Measurements from ENCODE around the gene HS6ST1. TPM values are rescaled to one million over a fixed set of nuclear protein-coding genes. Genes with fewer than 3 reads are reported as not detected.

Gene HS6ST1
- total RNA-seq, 4 donors from 2014 or later = 16.1 to 38.6 (median 26.5) TPM

GRCh38 chr2:128237911-128238697, 80.6 kb downstream of the HS6ST1 start:
- H3K27me3 ChIP-seq = peaks cover 3% of the 10 kb centered on the region
- H3K36me3 ChIP-seq = no peaks in the 10 kb centered on the region
- TF ChIP-seq EP300 (IDR thresholded peaks at IDR 0.05; ENCODE audit: low read depth) (no peak), POLR2AphosphoS5 (IDR thresholded peaks at IDR 0.05) (no peak), POLR2A (IDR thresholded peaks at IDR 0.05) (no peak), CTCF (IDR thresholded peaks at IDR 0.05) (no peak)
- DNase-seq = no peak
- WGBS, 2 donors (ENCODE audit: low coverage in 1 of 2) = 84% methylated on average over 7 of the region's 8 CpGs; no CpG with 5 or more reads in 1 of the 2 donors
- H3K4me1 ChIP-seq = peaks cover 0 to 4% (median 0%) of the 10 kb centered on the region in 4 donors
- intact Hi-C loops (cut with DNase I; ENCODE audit: low total_unique reads) = loop anchor here (10.0 kb wide), 1 partner anchor 77 kb away; the partner anchor contains the start of gene HS6ST1
- no peaks in the 10 kb centered on the region for H3K9me3 ChIP-seq
- no peak overlapping the region for H3K27ac ChIP-seq
- H3K4me3 ChIP-seq = no peak overlapping the region
- in situ Hi-C loops (cut with MboI; ENCODE audit: low pct_ligation_motif_present in 1 of 4, low pct_unique_long_range_greater_than_20kb in 1 of 4, low sequenced_read_pairs in 3 of 4) = loop anchor here in 1 of 4 donors (10.0 kb wide), 1 partner anchor 63 kb away; no protein-coding TSS in a partner anchor

DNA sequence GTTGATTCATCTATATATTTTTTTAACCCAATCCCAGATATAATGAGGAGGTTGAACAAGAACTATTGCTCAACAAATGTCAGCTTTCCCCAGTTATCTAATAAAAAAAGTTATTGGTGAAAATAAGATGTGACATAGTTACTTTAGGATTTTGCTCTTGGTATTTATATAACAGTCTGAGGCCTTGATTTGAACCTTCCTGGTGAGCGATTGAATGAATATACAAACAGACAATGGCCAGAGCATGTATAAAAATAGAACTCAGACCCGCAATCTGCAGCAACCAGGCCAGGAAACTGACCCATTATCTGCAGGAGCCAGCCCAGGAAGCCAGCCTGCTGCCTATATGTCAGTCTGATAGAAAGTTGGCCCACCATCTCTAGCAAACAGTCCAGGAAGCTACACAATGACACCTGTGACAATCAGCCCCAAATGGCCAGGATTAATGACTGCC, 81.6 kb downstream of the HS6ST1 start:
- intact Hi-C loops (cut with DNase I; ENCODE audit: low total_unique reads) (loop anchor here (10.0 kb wide), 1 partner anchor 78 kb away; the partner anchor contains the start of gene HS6ST1), in situ Hi-C loops (cut with MboI; ENCODE audit: low pct_ligation_motif_present in 1 of 4, low pct_unique_long_range_greater_than_20kb in 1 of 4, low sequenced_read_pairs in 3 of 4) (loop anchor here in 1 of 4 donors (10.0 kb wide), 1 partner anchor 62 kb away; no protein-coding TSS in a partner anchor)
- Histone ChIP-seq H3K4me1 (peaks cover 0 to 9% (median 7%) of the 10 kb centered on the region in 4 donors), H3K9me3 (no peaks in the 10 kb centered on the region), H3K36me3 (no peaks in the 10 kb centered on the region), H3K27me3 (peaks cover 3% of the 10 kb centered on the region), H3K27ac (peak overlapping the region in 2 of 4 donors; percentile 46 to 65), H3K4me3 (no peak overlapping the region)
- no peak for DNase-seq
- WGBS, 2 donors (ENCODE audit: low coverage in 1 of 2) = 60 to 79% methylated on average over 2 of the region's 2 CpGs
- TF ChIP-seq CTCF (IDR thresholded peaks at IDR 0.05) (no peak), POLR2A (IDR thresholded peaks at IDR 0.05) (no peak), EP300 (IDR thresholded peaks at IDR 0.05; ENCODE audit: low read depth) (no peak), POLR2AphosphoS5 (IDR thresholded peaks at IDR 0.05) (peak in 1 of 3 donors; percentile 10)

- 90% methylated on average over 8 of the region's 8 CpGs; no CpG with 5 or more reads in 1 of the 2 donors for WGBS, 2 donors (ENCODE audit: low coverage in 1 of 2)
- Histone ChIP-seq H3K27ac (peak overlapping the region in 3 of 4 donors; percentile 46 to 65 (median 50)), H3K4me3 (no peak overlapping the region), H3K36me3 (no peaks in the 10 kb centered on the region), H3K27me3 (no peaks in the 10 kb centered on the region), H3K9me3 (no peaks in the 10 kb centered on the region), H3K4me1 (peaks cover 0 to 9% (median 7%) of the 10 kb centered on the region in 4 donors)
- intact Hi-C loops (cut with DNase I; ENCODE audit: low total_unique reads) = loop anchor here (10.0 kb wide), 1 partner anchor 78 kb away; the partner anchor contains the start of gene HS6ST1
- TF ChIP-seq CTCF (IDR thresholded peaks at IDR 0.05) = no peak
- TF ChIP-seq POLR2A (IDR thresholded peaks at IDR 0.05) = no peak
- no peak for TF ChIP-seq EP300 (IDR thresholded peaks at IDR 0.05; ENCODE audit: low read depth)
- in situ Hi-C loops (cut with MboI; ENCODE audit: low pct_ligation_motif_present in 1 of 4, low pct_unique_long_range_greater_than_20kb in 1 of 4, low sequenced_read_pairs in 3 of 4) = loop anchor here in 1 of 4 donors (10.0 kb wide), 1 partner anchor 62 kb away; no protein-coding TSS in a partner anchor
- no peak for DNase-seq
These were observed 82.1 kb downstream of the HS6ST1 start for GRCh38 chr2:128236491-128237035.

- in situ Hi-C loops (cut with MboI; ENCODE audit: low pct_ligation_motif_present in 1 of 4, low pct_unique_long_range_greater_than_20kb in 1 of 4, low sequenced_read_pairs in 3 of 4) = loop anchor here in 1 of 4 donors (10.0 kb wide), 1 partner anchor 61 kb away; no protein-coding TSS in a partner anchor
- Histone ChIP-seq H3K27me3 (no peaks in the 10 kb centered on the region), H3K9me3 (no peaks in the 10 kb centered on the region), H3K27ac (no peak overlapping the region), H3K36me3 (no peaks in the 10 kb centered on the region), H3K4me1 (peaks cover 0 to 10% (median 8%) of the 10 kb centered on the region in 4 donors), H3K4me3 (no peak overlapping the region)
- intact Hi-C loops (cut with DNase I; ENCODE audit: low total_unique reads) = loop anchor here (10.0 kb wide), 1 partner anchor 79 kb away; the partner anchor contains the start of gene HS6ST1
- whole genome bisulfite sequencing, 2 donors (ENCODE audit: low coverage in 1 of 2) = 58 to 88% methylated on average over 2 to 8 of the region's 8 CpGs
- no peak for DNase-seq
- TF ChIP-seq CTCF (IDR thresholded peaks at IDR 0.05) (no peak), EP300 (IDR thresholded peaks at IDR 0.05; ENCODE audit: low read depth) (no peak), POLR2AphosphoS5 (IDR thresholded peaks at IDR 0.05) (no peak), POLR2A (IDR thresholded peaks at IDR 0.05) (no peak)
These were observed 83.1 kb downstream of the HS6ST1 start for GRCh38 chr2:128235581-128235980.
